GM19035 (cell line): ENCODE data around the gene ULK3.

Experiments
- ATAC-seq: cut with Tn5 transposase; IDR thresholded peaks from one replicate; pipeline ENCODE4 v1.9.1; 2021; ENCODE audit not compliant: unreplicated experiment

The ULK3 gene

DNA sequence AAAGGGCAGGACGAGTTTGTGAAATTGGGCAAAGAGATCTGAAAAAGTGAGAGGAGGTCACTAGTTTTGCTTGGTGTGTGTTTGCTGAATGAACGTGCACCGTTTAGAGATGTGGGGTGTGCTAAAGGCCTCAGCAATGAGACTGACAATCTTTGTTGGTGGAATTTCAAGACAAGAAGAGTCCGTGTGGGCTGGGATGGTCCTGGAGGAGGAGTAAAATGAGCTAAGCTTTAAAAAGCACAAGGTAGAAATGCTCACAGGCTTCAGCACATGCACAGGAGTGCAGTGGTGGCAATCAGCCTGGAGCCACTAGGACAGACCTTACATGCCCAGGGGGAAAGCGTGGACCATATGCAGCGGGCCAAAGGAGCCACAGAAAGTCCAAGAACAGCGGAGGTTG is 18.0 kb downstream of the ULK3 start:
- ATAC-seq: no peak

DNA sequence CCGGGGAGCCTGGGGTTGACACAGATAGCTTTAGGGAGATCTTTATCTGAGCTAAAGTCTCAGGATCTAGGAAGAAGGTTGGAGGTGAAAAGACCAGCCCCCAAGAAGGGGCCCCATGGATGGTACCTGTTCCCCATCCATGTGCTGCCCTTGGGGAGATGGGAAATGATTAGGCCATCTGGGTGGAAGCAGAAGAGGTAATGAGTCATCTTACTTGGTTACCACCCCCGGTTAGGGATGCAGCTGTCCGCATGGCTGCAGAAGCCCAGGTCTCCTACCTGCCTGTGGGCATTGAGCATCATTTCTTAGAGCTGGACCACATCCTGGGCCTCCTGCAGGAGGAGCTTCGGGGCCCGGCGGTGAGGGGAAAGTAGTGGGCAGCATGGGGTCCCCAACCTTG is 19.6 kb downstream of the ULK3 start:
- ATAC-seq: no peak

DNA sequence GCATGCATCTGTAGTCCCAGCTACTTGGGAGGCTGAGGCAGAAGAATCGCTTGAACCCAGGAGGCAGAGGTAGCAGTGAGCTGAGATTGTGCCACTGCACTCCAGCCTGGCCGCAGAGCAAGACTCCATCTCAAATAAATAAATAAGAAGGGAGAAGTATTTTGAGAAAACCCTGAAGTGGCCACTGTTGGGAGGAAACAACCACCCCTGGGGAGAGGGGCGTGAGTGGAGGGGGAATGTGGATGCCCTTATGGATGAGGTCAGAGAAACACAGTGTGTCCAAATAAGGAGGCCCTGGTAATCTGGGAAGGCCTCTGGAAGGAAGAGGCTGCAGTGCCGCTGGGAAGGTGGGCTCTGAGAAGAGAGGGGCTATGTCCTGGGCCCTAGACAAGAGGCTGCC is 20.7 kb downstream of the ULK3 start:
- ATAC-seq: no peak

DNA sequence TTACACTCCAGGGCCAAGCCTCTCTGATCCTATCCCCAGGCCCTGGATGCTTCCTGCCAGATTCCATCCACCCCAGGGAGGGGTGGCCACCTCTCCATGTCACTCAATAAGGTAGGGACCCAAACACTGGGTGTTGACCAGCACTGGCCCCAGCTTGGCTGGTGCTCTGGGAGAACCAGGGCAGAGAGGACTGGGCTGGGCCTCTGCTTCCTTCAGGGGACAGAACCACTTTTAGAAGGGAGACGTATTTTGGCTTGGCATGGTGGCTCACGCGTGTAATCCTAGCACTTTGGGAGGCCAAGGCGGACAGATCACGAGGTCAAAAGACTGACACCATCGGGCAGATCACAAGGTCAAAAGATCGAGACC is 21.2 kb downstream of the ULK3 start:
- no peak for ATAC-seq

DNA sequence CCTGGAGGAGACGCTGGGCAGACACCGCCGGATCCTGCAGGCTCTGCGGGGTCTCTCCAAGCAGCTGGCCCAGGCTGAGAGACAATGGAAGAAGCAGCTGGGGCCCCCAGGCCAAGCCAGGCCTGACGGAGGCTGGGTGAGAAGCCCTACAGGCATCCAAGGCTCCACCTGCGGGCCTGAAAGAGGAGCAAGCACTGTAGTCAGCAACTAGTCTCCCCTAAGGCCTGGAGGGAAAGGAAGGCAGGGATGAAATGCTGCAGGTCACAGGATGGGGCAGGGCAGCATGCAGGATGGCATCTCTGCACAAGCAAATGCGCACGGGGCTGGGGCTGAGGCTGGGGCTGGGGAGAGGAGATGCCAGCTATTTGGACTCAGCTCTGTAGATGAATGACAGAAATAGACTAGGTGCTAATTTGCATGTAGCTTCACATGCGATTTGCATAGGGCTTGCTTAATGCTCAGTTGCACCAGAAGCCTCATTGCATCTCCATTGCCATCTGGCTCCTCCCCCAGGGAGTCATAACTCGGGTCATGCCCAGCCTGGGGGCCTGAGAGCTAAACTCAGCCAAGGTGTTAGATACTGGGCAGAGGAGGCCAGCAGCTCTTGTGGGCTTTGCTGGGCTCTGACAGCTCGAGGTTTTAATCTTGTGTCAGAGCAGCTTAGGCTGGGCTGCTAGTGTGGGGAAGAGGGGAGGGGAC is 21.7 kb downstream of the ULK3 start:
- ATAC-seq: peak; percentile 64

DNA sequence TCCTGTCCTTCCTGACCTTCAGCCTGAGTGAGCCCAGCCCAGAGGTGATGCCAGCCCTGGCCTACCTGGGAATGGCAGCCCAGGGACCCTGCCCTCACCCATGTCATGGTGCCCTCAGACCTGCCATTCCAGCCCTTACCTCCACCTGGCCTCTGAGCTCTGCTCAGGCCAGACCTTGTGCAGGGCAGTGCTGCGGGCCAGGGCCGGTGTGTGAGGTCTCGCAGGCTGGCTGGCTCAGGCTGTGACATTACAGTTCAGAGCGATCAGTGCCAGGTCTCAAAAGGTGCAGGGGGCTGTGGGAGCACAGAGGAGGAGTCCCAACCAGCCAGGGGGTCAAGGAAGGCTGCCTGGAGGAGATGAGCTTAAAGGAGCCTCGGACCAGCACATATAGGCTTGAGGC is 22.9 kb downstream of the ULK3 start:
- no peak for ATAC-seq

DNA sequence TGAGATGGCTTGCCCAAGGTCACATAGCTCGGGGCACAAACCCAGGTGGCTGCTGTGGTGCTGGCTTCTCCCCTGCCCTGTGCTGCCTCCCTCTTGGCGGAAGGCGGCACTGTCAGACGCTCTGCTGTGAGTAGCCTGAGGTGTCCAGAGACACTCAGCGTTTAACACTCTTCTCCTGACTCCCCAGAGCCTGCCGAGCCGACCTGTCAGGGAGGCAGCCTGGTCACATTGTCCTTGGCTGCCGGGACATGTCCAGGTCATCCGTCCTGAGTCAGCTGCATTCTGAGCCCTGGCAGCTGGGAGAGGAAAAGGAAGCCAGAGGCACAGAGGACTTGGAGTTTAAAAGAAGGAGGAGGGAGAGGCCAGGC is 25.6 kb downstream of the ULK3 start:
- ATAC-seq: no peak

DNA sequence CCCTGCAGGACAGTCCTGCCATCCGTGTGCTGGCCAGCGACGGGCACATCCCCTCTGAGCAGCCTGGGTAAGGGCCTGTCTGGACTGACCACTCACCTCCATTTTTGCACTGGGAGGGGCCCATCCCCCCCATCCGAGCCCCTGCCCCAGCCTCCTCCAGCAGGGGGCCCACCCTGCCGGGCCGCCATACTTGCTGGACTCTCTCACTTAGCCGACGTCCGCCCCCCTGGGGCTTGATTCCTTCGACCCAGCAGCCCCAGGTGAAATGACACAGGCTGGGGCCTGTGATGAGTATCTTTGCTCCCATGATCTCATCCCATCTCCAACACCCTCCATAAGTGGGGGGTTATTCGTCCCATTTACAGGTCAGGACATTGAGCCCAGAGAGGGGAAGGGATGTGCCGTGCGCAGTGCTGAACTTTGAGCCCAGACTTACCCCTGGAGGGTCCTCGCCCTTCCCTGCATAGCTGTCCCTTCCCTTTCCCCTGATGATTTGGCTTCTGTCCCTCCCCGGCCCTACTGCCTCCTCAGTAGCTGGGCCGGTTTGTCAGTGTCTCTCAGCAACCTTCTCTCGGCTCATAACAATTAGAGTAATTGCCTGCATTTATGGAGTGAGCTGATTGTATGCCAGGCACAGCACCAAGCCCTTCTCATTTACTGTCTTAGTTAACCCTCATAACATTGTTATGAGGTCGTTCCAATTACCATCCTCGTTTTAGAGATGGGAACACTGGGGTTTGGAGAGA is 26.2 kb downstream of the ULK3 start:
- ATAC-seq: no peak

DNA sequence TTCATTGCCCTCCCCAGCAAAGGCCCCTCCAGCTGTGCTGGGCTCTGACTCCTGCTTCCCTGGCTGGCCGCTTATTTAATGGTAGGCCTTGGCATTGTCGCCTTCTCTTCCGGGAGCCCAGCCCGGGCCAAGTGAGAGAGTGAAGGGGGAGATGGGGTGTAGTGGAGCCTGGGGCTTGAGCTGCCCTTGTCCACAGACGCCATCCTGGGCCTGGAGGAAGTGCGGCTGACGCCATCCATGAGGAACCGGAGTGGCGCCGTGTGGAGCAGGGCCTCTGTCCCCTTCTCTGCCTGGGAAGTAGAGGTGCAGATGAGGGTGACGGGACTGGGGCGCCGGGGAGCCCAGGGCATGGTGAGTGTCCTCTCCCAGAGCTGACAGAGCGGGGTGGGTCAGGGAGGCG is 27.0 kb downstream of the ULK3 start:
- ATAC-seq: no peak

DNA sequence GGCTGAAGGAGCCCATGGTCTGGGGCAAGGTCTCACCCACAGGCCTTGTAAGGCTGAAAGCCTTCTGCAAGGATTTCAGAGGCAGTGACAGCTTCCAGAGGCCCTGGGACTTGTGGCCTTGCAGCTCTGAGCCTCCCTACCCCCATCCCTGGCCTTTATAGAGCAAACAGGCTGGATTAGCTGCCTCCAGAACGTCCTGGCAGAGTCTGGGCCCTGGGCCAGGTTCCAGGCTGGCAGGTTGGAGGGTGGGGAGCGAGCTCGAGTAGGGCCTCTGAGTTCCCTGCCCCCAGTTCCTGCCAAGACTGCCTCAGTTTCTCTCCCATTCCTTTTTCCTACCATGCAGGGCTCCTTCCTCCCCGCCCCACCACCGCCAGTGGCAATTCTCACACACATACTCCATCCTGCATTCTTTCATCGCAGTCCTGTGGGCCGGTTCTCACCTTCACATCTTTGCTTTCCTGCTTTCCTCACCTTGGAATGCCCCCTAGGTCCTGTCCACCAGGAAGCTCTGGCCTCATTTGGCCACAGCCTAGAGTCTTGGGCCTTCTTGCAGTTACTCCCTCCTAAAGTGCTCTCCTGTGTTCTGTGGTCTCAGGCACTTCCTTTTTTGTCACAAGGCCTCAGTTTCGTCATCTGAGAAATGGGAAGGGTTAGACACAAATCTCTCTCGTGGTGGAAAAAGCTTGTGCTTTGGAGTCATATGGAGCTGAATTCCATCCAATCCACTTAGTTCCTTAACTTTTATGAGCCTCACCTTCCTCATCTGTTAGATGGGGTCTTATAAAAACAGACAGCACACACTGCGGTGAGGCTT is 27.6 kb downstream of the ULK3 start:
- no peak for ATAC-seq

DNA sequence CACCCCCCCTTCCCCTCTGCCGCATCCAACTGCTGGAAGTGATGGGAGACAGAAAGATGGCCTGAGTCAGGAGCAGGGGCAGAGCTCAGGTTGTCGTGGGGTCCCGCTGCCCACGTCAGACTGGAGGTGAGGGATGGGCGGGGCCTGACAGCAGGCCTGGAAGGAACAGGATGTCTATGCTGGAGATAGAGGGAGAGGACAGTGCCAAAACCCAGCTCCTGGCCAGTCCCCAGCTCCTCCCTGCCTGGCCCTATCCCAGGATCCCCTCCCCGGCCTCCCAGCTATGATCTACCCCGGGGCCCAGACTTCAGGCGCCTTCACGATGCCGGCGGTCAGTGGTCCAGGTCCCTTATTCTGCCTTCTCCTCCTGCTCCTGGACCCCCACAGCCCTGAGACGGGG is 30.4 kb downstream of the ULK3 start, which contains the start of gene LMAN1L:
Gene LMAN1L (plus strand): TSS at position 303 of the 400 bp plus-strand sequence. CDS start 20 bp downstream, at position 323.
- no peak for ATAC-seq

DNA sequence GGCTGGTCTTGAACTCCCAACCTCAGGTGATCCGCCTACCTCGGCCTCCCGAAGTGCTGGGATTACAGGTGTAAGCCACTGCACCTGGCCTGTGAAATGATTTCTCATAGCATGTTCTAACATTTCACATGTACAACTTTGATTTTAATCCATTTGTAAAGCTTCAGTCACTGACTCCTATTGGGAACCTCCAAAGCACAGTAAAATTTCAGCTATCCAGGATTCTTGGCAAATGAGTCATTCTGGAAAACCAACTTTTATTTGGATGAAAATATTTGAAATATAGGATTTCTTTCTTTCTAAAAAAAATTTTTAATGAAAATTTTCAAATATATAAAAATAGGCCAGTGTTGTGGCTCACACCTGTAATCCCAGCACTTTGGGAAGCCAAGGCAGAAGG is 33.0 kb downstream of the ULK3 start:
- ATAC-seq: no peak

DNA sequence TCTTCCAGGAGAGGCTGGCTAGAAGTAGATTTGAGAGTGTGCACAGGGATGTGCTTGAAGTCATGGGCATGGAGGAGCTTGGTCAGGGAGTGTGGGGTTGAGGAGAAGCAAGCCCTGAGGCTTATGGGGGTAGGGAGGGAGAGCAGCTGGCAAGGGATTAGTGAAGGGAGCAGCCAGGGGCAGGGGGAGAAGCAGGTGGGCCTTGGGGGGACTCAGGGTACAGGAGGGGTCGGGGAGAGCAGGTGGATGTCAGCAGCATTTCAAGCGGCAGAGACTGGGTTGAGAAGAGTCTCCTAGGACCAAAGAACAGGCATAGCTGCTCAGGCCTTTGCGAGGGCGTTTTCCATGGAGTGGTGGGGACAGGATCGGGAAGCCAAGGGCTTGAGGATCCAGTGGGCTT is 33.7 kb downstream of the ULK3 start:
- no peak for ATAC-seq

DNA sequence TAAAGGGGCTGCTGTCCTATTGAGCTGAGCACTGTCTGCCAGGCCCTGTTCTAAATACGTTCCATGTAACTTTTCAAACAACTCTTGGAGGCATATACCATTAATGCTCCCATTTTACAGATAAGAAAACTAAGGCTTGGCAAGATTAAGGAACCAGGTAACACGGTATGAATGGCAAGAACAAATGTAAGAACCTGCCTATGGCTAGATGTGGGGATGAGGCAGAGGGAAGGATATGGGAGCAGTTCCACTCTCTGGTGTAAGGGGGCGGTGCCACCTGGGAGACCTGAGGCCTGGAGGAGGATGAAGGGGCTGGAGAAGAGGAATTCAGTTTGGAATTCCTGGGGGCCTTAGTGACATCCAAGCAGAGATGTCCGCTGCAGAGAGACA is 34.1 kb downstream of the ULK3 start:
- no peak for ATAC-seq

DNA sequence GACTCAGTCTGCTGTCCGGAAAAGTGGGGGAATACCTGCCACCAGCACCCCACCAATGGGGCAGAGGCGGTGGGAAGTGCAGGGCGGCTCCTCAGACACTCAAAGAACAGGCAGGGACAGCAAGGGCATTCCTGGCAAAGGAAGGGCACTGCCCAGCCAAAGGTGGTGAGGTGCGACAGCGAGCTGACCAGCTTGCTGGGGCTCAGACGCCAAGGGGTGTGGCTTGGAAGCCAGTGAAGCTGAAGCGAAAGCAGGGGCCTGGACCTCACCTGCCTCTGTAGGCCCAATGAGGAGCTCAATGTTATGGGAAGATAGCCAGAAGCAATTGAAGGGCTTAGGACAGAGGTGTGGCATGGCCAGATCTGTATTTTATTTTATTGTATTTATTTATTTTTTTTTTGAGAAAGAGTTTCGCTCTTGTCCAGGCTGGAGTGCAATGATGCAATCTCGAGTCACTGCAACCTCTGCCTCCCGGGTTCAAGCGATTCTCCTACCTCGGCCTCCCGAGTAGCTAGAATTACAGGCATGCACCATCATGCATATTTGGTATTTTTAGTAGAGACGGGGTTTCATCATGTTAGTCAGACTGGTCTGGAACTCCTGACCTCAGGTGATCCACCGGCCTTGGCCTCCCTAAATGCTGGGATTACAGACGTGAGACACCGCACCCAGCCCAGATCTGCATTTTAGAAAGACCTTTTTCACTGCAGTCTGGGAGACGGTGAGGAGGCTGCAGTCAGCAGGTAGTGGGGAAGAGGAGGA is 34.7 kb downstream of the ULK3 start:
- ATAC-seq: no peak

DNA sequence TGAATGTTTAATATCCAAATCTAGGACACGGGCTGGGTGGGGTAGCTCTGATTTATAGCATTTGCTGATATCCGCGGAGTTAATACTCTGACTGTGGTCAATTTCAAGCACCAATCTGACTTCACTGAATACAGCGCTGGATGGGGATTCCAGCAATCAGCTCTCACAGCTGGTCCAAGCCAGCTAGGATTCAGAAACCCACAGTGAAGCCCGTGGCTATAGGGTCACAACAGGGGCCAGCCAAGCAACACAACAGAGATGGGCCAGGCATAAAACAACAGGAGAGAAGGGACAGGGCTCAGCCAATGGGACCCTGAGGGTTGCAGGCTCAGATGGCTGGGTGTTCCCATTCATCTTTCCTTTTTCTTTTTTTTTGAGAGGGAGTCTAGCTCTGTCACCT is 35.7 kb downstream of the ULK3 start:
- no peak for ATAC-seq

DNA sequence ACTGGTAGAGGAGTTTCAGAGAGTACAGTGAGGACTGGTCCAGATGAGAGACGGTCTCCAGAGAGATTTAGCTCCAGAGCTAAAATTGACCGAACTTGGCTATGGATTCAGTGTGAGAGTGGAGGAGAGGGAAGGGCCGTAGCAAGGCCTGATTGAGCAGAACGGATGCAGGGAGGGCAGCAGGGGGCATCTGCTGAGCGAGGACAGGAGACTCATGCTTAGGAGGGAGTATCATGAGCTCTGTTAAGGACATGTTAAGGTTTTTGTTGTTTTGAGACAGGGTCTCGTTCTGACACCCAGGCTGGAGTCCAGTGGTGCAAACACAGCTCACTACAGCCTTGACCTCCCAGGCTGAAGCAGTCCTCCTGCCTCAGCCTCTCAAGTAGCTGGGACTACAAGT is 38.0 kb downstream of the ULK3 start:
- ATAC-seq: no peak

DNA sequence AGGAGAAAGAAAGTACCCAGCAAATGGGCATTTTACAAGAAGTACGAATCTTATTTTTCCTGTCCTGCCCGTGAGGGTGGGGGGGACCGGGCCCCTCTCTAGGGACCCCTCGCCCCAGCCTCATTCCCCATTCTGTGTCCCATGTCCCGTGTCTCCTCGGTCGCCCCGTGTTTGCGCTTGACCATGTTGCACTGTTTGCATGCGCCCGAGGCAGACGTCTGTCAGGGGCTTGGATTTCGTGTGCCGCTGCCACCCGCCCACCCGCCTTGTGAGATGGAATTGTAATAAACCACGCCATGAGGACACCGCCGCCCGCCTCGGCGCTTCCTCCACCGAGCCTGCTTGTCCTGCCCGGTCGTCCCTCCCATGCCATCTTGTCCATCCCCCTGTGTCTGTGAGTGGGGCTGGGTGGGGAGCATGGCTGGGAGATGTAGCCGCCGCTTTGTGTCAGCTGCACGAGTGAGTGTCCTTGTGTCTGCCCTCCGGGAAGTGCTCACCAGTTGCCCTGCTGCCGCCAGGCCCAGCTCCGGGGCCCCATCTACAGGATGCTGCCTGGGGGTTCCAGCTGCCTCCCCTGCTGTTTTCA is 40.0 kb downstream of the ULK3 start:
- no peak for ATAC-seq

DNA sequence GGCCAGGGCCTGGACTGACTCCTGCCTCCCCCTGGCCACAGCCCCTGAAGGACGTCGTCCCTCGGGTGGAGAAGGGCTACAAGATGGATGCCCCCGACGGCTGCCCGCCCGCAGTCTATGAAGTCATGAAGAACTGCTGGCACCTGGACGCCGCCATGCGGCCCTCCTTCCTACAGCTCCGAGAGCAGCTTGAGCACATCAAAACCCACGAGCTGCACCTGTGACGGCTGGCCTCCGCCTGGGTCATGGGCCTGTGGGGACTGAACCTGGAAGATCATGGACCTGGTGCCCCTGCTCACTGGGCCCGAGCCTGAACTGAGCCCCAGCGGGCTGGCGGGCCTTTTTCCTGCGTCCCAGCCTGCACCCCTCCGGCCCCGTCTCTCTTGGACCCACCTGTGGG is 40.7 kb downstream of the ULK3 start:
- no peak for ATAC-seq

DNA sequence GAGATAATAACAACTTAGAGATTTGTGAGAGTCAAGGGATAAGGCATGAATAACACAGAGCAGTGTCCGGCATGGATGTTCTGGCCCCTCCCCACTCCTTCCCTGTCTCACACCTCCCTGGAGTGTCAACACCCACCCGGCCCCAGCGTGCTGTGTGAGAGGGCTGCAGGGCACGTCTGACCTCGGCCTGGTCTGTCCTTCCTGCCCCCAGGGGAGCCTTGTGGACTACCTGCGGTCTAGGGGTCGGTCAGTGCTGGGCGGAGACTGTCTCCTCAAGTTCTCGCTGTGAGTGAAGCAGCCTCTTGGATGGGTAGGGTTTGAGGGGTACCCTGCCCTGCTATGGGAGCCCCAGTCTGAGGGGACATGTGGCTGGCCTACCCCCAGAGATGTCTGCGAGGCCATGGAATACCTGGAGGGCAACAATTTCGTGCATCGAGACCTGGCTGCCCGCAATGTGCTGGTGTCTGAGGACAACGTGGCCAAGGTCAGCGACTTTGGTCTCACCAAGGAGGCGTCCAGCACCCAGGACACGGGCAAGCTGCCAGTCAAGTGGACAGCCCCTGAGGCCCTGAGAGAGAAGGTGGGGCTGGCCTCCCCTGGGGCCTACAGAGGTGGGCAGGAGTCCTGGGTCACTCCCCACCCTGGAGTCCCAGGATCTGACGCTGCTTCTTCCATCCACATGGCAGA is 41.5 kb downstream of the ULK3 start:
- no peak for ATAC-seq
